GM21717 (cell line): Measurements from ENCODE around the gene CYB561D2.
"Not testable (repeated sequence)": the region's sequence is repeated elsewhere in the genome, so short reads cannot be mapped to it uniquely, and the experiment has no call there.

Experiments
- ATAC-seq: cut with Tn5 transposase; IDR thresholded peaks from one replicate; pipeline ENCODE4 v1.9.1; 2021; ENCODE audit warnings: mild to moderate bottlenecking, moderate library complexity; ENCODE audit not compliant: unreplicated experiment

CYB561D2 gene

DNA sequence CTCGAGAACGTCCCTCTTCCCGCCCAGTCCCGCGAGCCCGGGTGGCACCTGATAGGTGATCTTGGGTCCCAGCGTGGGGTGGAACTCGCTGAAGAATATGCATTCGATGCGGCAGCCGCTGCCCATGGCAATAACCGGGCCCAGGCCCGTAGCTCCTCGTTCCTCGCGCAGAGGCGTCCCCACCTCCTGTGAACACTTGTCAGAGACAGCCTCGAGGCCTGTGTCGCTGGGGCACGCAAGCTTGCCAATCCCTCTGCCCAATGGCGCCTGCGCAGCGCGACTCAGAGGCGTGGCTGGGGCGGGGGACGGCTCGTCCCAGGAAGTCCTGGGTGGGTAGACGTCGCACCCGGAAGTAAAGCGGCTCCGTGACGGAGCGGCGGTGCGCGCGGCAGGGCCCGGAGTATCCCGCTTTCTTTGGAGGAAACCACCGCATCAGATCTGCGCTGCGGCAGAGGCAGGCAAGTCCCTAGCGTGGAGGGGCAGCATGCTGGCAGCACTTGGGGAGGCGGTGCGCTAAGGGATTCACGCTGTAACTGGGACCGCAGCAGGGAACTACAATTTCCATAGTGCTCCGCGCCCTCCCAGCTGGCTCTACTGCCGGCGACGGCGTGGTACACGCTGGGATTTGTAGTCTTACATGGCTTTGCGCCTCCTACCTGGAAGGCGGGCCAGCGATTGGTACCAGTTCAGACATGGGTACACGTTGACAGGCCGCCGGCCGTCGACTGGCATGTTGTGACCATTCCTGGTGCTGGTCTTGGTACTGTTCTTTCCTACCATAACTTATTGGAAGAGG is at the start of gene CYB561D2, which contains the start of gene NPRL2:
Gene CYB561D2 (plus strand): TSS at position 336 of the 796 bp plus-strand sequence. CDS start 572 bp downstream, outside the sequence.
Gene NPRL2 (minus strand): TSS at position 249 of the 796 bp plus-strand sequence. CDS start 123 bp downstream, at position 126.
- peak; percentile 75 for ATAC-seq

GRCh38 chr3:50302095-50303012 is 48.3 kb upstream of the CYB561D2 start:
- ATAC-seq = no peak

- ATAC-seq = no peak
These were observed 47.4 kb upstream of the CYB561D2 start, which contains the start of gene HYAL1 for GRCh38 chr3:50303013-50303815. Gene HYAL1, minus strand, starts transcription at chr3:50303574. Its CDS starts 618 bp downstream, at chr3:50302956.

- ATAC-seq = no peak
These were observed 46.1 kb upstream of the CYB561D2 start for GRCh38 chr3:50304601-50305000.

GRCh38 chr3:50312041-50312440 is 38.6 kb upstream of the CYB561D2 start:
- ATAC-seq = not testable (repeated sequence)

- no peak for ATAC-seq
These were observed 36.3 kb upstream of the CYB561D2 start for GRCh38 chr3:50314342-50314741.

- no peak for ATAC-seq
These were observed 35.8 kb upstream of the CYB561D2 start for GRCh38 chr3:50314816-50315215.

- no peak for ATAC-seq
These were observed 33.9 kb upstream of the CYB561D2 start for GRCh38 chr3:50316657-50317242.

DNA sequence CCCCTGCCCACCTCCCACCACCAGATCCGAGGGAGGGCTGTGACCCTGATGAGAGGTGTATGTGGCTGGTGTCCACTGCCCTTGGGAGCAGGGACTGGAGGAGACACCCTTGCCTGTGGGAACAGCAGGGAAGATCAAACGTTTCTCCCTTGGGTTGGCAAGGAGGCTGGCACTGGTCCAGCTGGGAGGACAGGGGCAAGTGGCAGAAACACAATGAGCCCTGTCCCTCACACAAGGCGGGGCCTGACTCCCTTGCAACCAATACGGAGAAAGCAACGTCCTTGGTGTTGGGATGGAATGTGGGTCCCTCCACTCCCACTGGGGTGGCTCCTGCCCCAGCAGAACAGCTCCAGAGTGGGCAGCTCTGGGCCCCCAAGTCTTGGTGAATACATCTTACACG is 33.4 kb upstream of the CYB561D2 start:
- no peak for ATAC-seq

- ATAC-seq = no peak
These were observed 32.5 kb upstream of the CYB561D2 start for GRCh38 chr3:50318163-50318562.

- ATAC-seq = no peak
These were observed 32.0 kb upstream of the CYB561D2 start for GRCh38 chr3:50318615-50319014.

- no peak for ATAC-seq
These were observed 31.3 kb upstream of the CYB561D2 start for GRCh38 chr3:50319181-50319893.

GRCh38 chr3:50319894-50320625 is 30.6 kb upstream of the CYB561D2 start:
- no peak for ATAC-seq

DNA sequence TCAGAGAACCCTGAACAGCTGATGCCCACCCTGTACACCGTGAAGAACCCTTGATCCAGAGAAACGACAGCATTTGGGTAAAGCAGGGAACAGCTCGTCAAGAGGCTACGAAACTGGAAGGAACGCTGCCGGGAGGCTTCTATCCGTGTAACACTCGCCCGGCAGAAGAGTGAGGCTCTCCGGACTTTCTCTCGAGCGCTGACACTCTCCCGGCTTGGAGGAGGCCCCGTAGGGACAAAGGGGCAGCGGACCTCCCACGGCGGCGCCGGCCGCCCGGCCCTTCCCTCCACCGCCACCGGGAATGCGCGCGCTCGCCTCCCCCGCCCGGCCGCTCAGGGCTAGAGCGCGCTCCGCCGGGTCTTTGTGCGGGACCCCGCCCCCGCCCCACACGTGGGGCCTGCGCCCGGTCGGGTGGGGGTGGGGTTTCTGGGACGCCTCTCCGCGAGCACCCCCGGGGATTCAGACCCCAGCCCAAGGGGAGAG is 29.8 kb upstream of the CYB561D2 start:
- peak; percentile 31 for ATAC-seq

DNA sequence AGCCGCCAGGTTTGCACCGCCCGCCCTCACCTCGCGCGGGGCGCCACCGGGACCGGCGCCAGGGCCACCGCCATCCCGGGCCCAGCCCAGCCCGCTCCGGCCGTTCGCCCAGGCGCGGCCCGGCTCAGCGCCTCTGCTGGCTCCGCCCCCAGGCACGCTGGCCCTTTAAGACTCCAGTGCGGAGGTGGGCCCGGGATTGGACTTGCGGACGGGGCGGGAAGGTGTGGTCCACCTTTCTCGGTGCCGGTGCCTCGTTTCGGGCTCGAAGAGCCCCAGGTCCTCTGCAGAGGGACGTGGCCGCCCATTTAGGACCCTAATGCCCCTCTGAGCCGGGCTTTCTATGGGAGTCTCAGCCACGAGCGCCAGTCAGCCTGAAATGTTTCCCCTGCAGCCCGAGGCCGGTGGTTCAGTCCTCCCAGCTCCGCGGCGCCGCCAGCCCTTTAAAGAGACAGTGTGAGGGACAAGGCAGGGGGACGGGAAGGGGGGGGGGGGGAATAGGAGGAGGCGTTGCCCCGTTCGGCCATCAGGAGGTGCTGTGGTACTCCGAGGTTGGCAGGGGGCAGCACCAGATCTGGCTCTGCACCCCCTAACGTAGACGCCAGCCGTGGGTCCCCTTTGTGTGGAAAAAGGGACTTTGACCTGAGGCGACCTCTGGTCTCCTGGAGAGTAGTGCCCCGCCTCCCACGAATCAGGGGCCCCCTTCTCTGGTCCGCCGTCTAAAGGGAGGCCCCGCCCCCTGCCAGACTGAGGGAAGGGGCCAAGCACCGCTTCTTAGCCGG is 29.1 kb upstream of the CYB561D2 start:
- peak; percentile 65 for ATAC-seq

- ATAC-seq = no peak
These were observed 28.6 kb upstream of the CYB561D2 start for GRCh38 chr3:50322115-50322385.

- no peak for ATAC-seq
These were observed 28.1 kb upstream of the CYB561D2 start, which contains the start of gene HYAL2 for GRCh38 chr3:50322386-50323091. Gene HYAL2, minus strand, starts transcription at chr3:50322745. Its CDS starts 2,256 bp downstream, at chr3:50320489.
